ENCODE results near the gene MAGEA10.
"Not testable (repeated sequence)": the region's sequence is repeated elsewhere in the genome, so short reads cannot be mapped to it uniquely, and the experiment has no call there.

Gene MAGEA10

DNA sequence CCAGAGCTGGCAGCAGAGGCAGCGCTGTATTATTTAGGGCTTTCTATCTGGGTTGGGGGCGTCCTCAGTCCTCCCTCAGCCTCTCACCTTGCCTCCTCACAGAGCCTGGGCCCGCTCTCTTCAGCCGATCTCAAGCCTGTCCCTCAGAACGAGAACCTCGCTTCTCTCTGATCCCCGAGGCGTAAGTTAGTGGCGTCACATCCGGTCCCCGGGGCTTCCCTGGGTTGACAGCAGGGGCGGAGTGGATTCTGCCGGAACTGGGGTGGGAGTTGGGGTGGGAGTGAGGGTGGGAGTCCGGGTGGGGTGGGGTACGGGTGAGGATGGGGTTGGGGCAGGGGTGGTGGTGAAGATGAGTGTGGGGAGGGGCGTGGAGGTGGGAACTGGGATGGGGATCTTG is at the start of gene MAGEA10:
MAGEA10 (minus strand) TSS at position 190 of the 397 bp plus-strand sequence. CDS start 2,957 bp downstream, outside the sequence.
- DNase-seq (ENCODE audit: low read depth in 2 of 3, low spot score in 1 of 3) = no peak

DNA sequence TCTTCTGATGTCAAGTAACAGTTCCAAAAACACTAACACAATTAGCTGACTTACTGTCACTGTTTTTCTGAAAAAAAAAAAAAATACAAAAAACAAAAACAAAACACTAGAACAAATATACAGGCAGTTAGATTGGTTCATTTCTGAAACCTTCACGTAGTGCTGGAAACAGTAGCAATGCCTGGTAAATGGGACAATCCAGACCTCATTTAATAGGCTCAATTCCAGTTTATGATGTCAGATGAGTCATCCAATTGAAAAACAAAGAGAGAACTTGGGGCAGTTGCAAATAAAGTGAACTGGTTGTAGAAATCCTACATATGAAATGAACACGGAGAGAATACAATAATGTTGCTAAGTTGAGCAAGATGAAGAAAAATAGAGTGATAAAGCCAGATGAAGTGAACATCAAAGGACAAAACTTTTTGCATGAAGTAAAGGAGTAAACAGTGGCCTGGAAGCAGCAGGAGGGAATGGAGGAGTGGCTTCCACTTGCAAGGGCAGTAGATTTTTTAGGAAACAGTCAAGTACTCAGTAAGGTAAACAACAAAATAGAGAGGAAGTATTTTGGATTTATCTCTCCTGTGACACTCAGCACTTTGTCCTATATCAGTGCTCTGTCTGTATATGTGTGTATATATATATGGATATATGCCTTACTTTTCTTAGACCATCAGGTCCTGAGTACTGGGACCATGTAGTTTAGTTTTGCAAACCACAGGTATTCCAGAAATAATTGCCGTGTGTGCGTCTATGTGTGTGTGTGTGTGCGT is 39.3 kb upstream of the MAGEA10 start:
- no peak for DNase-seq (ENCODE audit: low read depth in 2 of 3, low spot score in 1 of 3)

DNA sequence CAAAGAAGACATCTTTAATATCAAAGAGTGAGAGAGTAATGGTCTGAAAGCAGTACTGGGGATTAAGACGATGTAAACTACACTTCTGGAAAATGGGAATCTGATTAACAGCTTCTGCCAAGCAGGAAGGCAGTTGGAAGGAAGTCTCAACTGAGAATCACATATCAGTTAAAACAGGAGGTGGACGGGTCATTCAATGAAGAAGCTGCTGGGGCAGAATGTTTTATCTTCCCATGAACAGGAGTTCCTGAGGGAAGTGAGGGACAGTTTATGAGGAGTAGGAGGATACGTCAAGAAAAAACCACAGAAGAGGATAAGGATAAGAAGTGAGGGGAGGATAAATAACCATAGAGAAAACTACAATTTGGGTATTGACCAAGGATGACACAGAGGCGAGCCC is 38.7 kb upstream of the MAGEA10 start:
- no peak for DNase-seq (ENCODE audit: low read depth in 2 of 3, low spot score in 1 of 3)

DNA sequence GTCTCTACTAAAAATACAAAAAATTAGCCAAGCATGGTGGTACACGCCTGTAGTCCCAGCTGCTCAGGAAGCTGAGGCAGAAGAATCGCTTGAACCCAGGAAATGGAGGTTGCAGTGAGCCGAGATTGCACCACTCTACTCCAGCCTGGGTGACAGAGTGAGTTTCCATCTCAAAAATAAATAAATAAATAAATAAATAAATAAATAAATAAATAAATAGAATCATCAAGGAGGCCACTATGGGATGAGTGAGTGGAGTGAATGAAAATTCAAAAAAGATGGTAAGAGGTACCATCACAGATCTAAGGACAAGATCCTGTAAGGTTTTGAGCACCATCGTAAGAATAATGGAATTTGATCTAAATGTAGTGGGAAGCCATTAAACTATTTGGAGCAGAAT is 37.5 kb upstream of the MAGEA10 start:
- not testable (repeated sequence) for DNase-seq (ENCODE audit: low read depth in 2 of 3, low spot score in 1 of 3)

DNA sequence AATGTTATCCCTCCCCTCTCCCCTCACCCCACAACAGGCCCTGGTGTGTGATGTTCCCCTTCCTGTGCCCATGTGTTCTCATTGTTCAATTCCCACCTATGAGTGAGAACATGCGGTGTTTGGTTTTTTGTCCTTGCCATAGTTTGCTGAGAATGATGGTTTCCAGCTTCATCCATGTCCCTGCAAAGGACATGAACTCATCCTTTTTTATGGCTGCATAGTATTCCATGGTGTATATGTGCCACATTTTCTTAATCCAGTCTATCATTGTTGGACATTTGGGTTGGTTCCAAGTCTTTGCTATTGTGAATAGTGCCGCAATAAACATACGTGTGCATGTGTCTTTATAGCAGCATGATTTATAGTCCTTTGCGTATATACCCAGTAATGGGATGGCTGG is 35.5 kb upstream of the MAGEA10 start:
- not testable (repeated sequence) for DNase-seq (ENCODE audit: low read depth in 2 of 3, low spot score in 1 of 3)

DNA sequence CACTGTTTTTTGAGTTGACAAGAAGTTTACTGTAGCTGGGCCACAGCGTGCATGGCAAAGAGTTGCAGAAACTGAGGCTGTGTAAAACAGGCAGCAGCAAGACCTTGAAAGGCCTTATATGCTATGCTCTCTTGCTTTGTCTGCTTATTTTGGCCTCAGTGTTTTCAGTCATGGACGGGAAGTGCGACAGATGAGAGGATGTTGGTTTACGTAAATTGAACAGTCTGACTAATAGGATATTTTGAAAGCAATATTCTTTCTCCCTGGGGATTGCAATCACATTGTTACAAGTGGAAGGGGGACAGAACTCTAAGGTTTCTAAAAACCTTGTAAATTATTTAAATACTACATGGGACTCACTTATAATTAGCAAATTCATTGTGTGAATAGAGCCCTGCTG is 32.2 kb upstream of the MAGEA10 start:
- no peak for DNase-seq (ENCODE audit: low read depth in 2 of 3, low spot score in 1 of 3)

DNA sequence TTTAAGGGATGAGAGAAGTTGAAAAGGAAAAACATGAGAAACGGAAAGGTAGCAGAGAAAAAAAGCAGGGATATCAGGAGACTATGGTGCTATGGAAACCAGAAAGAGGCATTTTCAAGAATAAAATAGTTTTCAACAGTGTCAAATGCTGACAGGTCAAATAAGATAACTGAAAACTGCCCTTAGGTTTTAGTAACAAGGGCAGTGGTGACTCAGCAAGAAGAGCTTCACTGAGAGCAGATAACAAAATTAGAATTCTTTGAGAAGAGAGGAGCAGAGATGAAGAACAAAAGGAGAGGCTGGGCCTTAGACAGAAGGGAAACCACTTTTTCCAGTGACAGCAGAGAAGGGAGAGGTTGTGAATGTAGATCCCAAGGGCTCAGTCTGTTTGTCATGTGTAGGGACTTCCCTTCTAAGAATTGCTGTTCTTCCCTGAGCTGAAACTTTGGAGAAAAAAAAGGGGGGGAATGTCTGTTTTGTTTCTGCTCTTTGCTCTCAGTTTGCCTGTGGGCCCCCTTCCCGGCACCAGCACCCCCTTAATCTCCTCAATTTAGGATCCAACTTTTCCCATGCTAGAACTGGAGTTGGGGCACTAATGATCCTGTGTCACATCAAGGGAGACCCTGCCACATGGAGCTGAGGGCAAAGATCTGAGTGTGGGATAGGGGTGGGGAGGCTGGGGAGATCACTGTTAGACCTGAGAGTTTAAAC is 26.8 kb upstream of the MAGEA10 start:
- DNase-seq (ENCODE audit: low read depth in 2 of 3, low spot score in 1 of 3) = no peak

DNA sequence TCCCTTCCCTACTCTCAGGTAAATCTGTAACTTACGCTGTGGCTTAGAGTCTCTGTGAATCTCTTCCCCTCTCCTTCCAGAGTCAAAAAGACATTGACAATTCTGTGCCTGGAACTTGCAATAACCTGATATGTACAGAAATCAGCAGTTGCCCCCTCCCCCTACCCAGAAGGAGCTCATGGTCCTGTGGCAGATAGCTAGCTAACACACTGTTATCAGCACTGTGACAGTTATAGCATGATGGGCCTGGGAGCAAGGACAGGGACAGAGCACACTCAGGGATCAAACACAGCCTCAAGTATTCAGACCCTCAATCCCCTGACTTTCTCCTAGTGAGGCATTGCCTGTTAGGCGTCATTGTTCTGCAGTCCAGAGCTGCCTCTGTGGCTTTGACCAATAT is 18.7 kb upstream of the MAGEA10 start:
- no peak for DNase-seq (ENCODE audit: low read depth in 2 of 3, low spot score in 1 of 3)

DNA sequence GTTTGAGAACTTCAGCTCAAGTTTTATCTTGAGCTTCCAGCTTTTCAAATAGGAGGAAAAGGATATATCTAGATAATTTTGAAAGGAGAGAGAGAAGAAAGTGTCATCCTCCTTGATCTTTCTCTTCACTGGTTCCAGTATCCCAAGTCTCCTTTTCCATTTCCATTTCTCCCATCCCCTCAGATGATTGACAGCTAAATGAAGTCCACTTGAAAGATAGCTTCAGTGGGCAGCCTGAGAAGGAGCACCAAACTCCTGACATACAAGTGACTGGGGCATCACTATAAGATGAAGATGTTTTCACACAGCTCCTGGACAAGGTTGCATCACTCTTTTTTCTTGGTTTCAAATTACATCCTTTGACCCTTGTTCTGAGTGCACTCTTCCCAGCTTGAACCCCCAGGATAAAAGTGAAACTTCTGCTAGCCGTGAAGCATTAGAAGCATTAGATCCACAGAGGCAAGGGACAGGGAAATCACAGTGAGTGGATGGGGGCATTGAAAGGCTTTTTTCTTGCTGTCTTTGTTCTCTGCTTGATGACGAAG is 17.5 kb upstream of the MAGEA10 start:
- DNase-seq (ENCODE audit: low read depth in 2 of 3, low spot score in 1 of 3) = no peak

DNA sequence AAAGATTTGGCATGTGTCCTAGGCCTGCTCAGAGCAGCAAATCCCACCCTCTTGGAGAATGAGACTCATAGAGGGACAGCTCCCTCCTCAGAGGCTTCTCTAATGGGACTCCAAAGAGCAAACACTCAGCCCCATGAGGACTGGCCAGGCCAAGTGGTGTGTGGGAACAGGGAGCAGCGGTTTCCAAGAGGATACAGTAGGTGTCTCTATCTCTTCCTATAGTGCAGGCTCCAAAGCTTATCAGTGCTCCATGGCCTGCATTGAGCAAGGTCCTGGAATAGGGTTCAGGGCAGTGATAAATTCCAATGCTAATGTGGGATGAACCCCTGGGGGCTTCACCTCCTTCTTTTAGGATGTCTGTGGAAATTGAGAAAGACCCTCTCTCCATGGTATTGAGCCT is 15.7 kb upstream of the MAGEA10 start:
- no peak for DNase-seq (ENCODE audit: low read depth in 2 of 3, low spot score in 1 of 3)

DNA sequence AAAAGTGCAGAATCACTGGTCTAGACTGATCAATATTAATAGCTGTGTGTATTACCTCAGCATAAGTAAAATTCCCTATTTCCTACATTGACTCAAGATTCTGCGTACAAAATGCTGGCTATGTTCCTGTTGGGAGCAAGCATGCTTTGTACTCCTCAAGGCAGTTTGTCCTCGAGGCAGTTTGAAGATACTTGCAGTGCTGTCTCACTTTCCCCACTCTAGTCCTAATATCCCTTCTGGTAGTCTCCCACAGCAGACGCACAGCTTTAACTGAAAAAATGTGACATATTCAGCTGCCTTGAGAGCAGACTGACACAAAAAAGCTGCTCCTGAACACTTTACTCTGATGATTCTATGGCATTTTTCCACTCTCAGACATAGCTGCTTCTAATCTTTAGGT is 12.9 kb upstream of the MAGEA10 start:
- DNase-seq (ENCODE audit: low read depth in 2 of 3, low spot score in 1 of 3) = no peak

DNA sequence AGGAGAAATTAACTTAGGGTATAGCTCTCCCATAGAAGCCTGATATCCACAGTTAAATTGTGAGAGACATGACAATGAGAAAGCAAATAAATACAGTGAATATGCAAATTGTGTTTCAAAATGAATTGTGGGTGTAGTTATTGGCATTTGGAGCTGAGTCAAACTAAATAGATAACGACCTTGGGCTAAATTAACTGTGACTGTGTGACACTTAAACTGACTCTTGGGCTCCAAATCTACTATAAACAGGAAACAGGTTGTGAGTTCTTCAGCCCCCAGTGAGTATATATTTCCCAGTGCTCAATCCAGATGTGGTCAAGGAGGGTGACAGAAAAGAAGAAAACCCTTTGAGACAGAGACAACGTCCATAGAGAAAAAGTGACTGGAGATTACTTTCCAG is 11.3 kb upstream of the MAGEA10 start:
- no peak for DNase-seq (ENCODE audit: low read depth in 2 of 3, low spot score in 1 of 3)

DNA sequence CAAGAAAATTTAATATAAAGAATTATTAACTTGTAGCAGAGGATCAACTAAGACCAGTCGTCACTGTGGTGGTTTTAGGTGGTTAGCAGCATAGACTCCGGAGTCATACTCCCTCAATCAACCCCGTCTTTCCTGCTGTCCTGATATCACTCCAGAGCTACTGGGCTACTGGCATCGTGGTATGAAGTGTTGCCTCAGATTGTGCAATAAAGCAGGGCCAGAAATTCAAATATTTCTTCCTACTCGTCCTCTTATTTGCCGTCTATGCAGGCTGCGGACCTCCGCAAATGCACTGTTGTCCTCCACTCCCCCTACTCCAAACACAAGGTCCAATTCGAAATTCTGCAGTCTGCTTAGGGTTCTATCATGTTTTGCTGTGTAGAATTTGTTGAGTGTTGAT is 1.2 kb upstream of the MAGEA10 start:
- DNase-seq (ENCODE audit: low read depth in 2 of 3, low spot score in 1 of 3) = no peak

DNA sequence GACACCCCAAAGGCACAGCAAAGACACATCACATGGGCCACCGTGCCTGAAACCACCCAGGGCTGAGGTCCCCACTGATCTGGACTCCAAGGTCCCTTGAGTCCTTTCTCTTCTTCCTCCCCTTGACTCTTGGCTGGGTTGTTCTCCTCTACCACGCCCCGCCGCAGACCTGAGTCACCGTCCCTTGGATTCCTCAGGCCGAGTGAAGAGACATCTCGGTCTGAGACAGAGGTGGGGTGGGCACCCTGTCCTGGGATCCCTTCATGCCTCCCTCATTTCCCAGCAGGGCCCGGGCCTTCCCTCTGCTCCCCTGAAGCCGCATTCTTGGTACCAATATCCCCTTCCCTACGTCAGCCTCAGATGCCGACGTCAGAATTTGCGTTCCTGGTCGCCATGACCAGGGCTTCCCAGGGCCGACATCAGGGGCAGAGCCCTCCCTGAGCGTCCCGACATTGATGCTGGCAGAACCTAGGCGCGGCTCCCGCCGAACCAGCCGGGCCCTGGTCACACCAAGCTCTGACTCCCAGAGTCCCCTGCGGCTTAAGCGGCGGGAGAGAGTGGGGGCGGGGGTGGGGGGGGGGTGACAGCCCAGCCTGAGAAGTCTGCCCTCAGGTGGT is 498 bp downstream of the MAGEA10 start:
- DNase-seq (ENCODE audit: low read depth in 2 of 3, low spot score in 1 of 3) = no peak

DNA sequence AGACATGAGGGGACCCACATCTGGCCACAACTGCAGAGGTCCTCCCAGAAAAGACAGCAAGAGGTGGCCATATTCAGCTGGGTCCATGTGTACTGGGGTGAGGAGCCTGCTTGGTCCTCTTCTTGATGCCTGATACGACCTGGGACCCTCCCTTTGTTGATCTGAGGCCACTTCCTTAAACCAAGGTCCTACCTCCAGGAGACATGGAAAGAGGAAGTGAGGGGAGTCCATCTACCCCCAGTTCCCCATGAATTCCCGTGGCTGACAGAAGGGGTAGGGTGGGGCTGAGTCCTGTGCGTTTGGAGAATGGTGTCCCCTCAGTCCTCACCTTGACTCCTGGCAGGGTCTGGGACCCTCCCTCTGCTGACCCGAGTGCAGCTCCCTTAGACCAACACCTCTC is 2.1 kb downstream of the MAGEA10 start:
- DNase-seq (ENCODE audit: low read depth in 2 of 3, low spot score in 1 of 3) = no peak

DNA sequence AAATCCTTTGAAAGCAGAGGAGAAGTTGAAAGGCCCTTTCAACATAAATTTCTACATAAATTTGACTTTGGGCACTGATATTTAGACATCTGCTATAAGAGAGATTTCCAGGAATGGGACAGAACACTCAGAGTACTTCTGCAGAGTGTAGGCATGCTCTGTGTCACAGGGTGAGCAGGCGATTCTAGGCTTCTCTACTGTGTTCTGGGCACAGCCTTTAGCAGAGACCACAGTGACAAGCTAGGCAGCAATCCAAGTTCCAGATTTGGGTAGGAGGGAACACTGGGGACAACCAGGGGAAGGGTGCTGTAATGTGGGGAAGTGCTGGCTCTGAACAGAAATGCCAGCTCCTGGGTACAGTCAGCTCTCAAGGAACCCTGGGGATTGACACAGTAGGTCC is 6.9 kb downstream of the MAGEA10 start:
- no peak for DNase-seq (ENCODE audit: low read depth in 2 of 3, low spot score in 1 of 3)

DNA sequence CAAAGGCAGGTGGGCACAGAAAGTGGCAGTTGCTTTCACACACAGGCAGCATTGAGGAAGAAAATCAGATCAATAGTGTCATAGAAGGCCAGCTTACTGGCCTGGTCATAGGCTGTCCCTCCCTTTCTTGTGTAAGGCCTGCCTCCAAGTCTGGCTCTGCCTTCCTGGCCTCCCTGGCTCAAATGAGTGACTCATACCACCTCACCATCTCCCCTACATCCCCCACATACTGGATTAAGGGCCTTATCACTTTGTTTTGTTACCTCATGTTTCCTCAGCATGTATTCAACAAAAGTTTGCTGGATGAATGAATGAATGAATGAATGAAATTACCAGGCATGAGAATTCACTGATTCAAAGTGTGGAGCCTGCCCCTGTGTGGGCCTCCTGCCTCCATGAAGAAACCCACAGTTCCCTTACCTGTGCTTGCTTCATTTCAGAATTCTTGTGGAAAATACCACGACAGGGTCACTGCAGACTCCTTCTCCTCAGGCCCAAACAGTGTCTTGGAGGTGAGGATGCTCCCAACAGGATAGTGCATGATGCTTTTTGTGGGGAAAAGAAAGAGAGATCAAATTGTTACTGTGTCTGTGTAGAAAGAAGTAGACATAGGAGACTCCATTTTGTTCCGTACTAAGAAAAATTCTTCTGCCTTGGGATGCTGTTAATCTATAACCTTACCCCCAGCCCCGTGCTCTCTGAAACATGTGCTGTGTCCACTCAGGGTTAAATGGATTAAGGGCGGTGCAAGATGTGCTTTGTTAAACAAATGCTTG is 9.1 kb downstream of the MAGEA10 start:
- DNase-seq (ENCODE audit: low read depth in 2 of 3, low spot score in 1 of 3) = not testable (repeated sequence)

DNA sequence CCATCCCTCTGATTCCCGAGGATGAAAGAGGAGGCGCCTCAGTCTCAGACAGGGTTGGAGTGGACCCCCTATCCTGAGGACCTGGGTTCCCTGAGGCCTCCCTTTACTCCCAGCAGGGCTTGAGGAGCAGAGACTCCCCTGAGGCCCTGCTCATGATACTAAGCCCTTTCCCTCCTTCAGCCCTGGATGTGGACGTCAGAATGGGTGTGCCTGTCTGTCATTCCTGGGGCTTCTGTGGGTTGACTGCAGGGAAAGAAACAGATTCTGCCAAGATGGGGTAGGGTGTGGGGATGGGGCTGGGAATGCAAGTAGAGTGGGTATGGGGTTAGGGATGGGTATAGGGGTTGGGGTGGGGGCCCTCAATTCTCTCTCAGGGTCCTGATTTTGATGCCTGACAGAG is 21.1 kb downstream of the MAGEA10 start:
- DNase-seq (ENCODE audit: low read depth in 2 of 3, low spot score in 1 of 3) = no peak

DNA sequence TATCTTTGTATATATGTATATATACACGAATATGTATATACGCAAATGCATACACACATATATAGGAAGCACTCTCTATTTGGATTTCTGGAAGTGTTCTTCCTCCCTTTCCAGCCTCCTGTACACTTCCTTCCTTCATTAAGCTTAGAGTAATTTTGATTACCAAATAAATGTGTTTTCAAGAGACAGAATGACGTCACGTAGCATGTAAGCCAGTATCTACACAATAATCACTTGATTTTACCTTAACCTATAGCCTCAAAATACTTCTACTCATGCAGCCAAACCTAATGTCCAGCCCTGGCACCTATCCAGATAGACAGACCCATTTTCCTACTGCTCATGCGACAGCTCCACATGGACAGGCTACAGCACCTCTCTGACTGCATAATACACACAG is 29.9 kb downstream of the MAGEA10 start:
- DNase-seq (ENCODE audit: low read depth in 2 of 3, low spot score in 1 of 3) = no peak

DNA sequence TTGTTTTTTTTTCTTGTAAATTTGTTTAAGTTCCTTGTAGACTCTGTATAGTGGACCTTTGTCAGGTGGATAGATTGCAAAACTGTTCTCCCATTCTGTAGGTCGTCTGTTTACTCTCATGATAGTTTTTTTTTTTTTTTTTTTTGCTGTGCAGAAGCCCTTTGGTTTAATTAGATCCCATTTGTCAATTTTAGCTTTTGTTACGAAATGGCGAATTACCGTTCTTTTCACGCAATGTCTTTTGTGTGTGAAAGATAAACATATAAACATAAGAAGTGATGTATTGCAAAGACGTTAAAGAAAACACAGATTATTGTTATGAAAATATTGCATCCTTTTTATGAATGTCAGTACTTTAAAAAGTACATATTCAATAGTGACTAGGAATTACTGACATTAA is 34.5 kb downstream of the MAGEA10 start:
- no peak for DNase-seq (ENCODE audit: low read depth in 2 of 3, low spot score in 1 of 3)

DNA sequence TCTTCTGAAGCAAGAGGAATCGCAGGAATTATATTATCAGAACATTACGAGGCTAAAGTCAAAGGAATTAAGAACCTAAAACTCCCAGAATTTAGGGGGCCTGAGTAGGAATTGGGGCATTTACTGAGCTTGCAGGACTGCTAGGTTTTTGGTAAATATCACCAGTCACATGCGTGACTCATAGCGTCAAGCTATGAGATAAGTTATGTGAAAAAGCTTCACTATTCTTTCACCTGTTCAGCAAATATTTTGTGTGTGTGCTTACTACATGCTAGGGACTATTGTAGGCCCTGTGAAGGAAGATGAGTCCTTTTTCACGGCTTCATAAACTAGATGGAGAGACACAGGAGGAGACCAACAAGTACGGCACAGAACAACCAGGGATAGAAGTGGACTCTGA is 52.2 kb downstream of the MAGEA10 start:
- no peak for DNase-seq (ENCODE audit: low read depth in 2 of 3, low spot score in 1 of 3)

All from stimulated activated CD4-positive, alpha-beta T cell treated with anti-CD3 and anti-CD28 coated beads, Interleukin-12 subunit alpha, Interleukin-12 subunit beta, amount 100 ng/mL, for 48 hours (primary cell).